K562 (cell line): ENCODE data around the gene ADAM30. TPM values are rescaled to one million over a fixed set of nuclear protein-coding genes. Genes with fewer than 3 reads are reported as not detected.

Source experiments
- ATAC-seq: fragments of 200-7000 bp; cut with Tn5 transposase; 3 replicates; pipeline ENCODE4 v1.9.1; 2020; ENCODE audit warnings: moderate library complexity
- BruUV-seq: library from RNA; stranded (reverse); fragments of 400-500 nt; replicated peaks from 2 replicates; lab custom pipeline; 2021; lab: Mats Ljungman, UMichigan
- CTCF ChIA-PET: fragments of 300-600 bp; formaldehyde crosslinking; extraction: SDS; loops from one replicate; lab custom pipeline; 2021; ENCODE audit warnings: low intra/inter-chr PET ratio; lab: Yijun Ruan, JAX
- POLR2A ChIA-PET: fragments of 300-600, 350-650 bp; sonication (Branson Sonifier 250); formaldehyde crosslinking; extraction: SDS; loops from one replicate; lab custom pipeline; 2021; ENCODE audit warnings: antibody characterized with exemption, inconsistent platforms; lab: Yijun Ruan, JAX
- DNase-seq, 4 experiments: peaks; one replicate each; pipeline versions ENCODE4 v3.0.0 to v3.0.0-alpha.2; 2011 to 2018; ENCODE audit warnings: low spot score in 3 of 4, mixed read lengths in 3 of 4; ENCODE audit errors: extremely low read depth in 1 of 4
- FAIRE-seq: peaks from 2 replicates; lab custom pipeline; 2011; peaks lifted over from hg19 to GRCh38; lab: Jason Lieb, UNC
- H2AFZ ChIP-seq: 2 replicates; pipeline ENCODE4 v1.6.0; 2011; ENCODE audit warnings: low read depth, low read length, control low read depth, inconsistent platforms
- H3K27ac ChIP-seq: fragments of 200-600 bp; 3 replicates; pipeline ENCODE4 v1.8.0; 2011; ENCODE audit warnings: low read depth, mild to moderate bottlenecking, control low read depth, inconsistent platforms, low read length, moderate library complexity, mixed read lengths; ENCODE audit errors: extremely low read depth
- H3K27me3 ChIP-seq, 2 experiments: fragments of 300-600 bp in 1 of 2; 2 replicates in 1 of 2; 3 replicates in 1 of 2; pipeline versions ENCODE4 v1.6.0 to v1.8.0; 2011; ENCODE audit warnings: inconsistent platforms in 2 of 2, low read length in 2 of 2, mild to moderate bottlenecking in 1 of 2, mixed read lengths in 1 of 2, moderate library complexity in 1 of 2; ENCODE audit not compliant: control insufficient read depth in 2 of 2, insufficient read depth in 2 of 2
- H3K36me3 ChIP-seq: fragments of 300-600 bp; 3 replicates; pipeline ENCODE4 v1.8.0; 2011; ENCODE audit warnings: mild to moderate bottlenecking, low read length, inconsistent platforms; ENCODE audit not compliant: control insufficient read depth, insufficient read depth
- H3K4me1 ChIP-seq, 2 experiments: fragments of 200-600 bp in 1 of 2; replicated peaks in 1 of 2; 2 replicates in 1 of 2; 3 replicates in 1 of 2; pipeline versions ENCODE4 v1.5.1 to v1.8.0; 2011; ENCODE audit warnings: inconsistent platforms in 2 of 2, low read length in 2 of 2, mild to moderate bottlenecking in 1 of 2, mixed read lengths in 1 of 2, moderate library complexity in 1 of 2; ENCODE audit not compliant: control insufficient read depth in 2 of 2, insufficient read depth in 2 of 2
- H3K4me2 ChIP-seq: 2 replicates; pipeline ENCODE4 v1.6.1; 2011; ENCODE audit warnings: low read length, control low read depth, inconsistent platforms, mixed read lengths; ENCODE audit not compliant: insufficient read depth
- H3K4me3 ChIP-seq: fragments of 200-600 bp; sonication (generic), shearing (Covaris generic); 2 replicates; pipeline ENCODE4 v1.5.1; 2016; ENCODE audit warnings: control low read depth, inconsistent platforms
- H3K79me2 ChIP-seq: fragments of 200-600 bp; 3 replicates; pipeline ENCODE4 v1.8.0; 2011; ENCODE audit warnings: low read length, inconsistent platforms; ENCODE audit not compliant: control insufficient read depth, insufficient read depth
- H3K9ac ChIP-seq, 2 experiments: 2 replicates each; pipeline versions ENCODE4 v1.6.0 to v1.6.1; 2011; ENCODE audit warnings: low read depth in 2 of 2, low read length in 2 of 2, control low read depth in 1 of 2, inconsistent platforms in 1 of 2, mild to moderate bottlenecking in 1 of 2, mixed read lengths in 1 of 2; ENCODE audit not compliant: insufficient read depth in 1 of 2
- H3K9me1 ChIP-seq: one replicate; pipeline ENCODE4 v1.6.0; 2011; ENCODE audit warnings: inconsistent platforms, mild to moderate bottlenecking, low read length, moderate library complexity; ENCODE audit not compliant: control insufficient read depth, insufficient read depth
- H3K9me3 ChIP-seq: replicated peaks from 2 replicates; pipeline ENCODE4 v1.5.1; 2011; ENCODE audit warnings: low read depth, low read length, inconsistent platforms; ENCODE audit not compliant: control insufficient read depth, insufficient read depth
- H4K20me1 ChIP-seq: replicated peaks from 2 replicates; pipeline ENCODE4 v1.6.1; 2011; ENCODE audit warnings: low read length, inconsistent platforms, mixed read lengths; ENCODE audit not compliant: control insufficient read depth, insufficient read depth
- GATA2 ChIP-seq: sonication (generic); formaldehyde crosslinking; IDR thresholded peaks from 2 replicates; pipeline ENCODE4 v1.4.0; 2020; ENCODE audit warnings: mild to moderate bottlenecking, missing genetic modification reagents
- GTF2F1 ChIP-seq: IDR thresholded peaks from 2 replicates; pipeline ENCODE4 v1.6.1; 2011; ENCODE audit warnings: low read depth, low read length, improper control_type of control experiment
- MAFK ChIP-seq: IDR thresholded peaks from 2 replicates; pipeline ENCODE4 v1.6.1; 2011; ENCODE audit warnings: low read length, improper control_type of control experiment
- RHOXF2B ChIP-seq: fragments of 250-450 bp; sonication (Bioruptor Pico); conservative IDR thresholded peaks from 2 replicates; pipeline ENCODE4 v1.5.1; 2021
- TAF9B ChIP-seq: fragments of 450-650 bp; IDR thresholded peaks from 2 replicates; pipeline ENCODE4 v1.6.1; 2018; ENCODE audit warnings: mild to moderate bottlenecking; ENCODE audit not compliant: partially characterized antibody
- TAL1 ChIP-seq: fragments of 450-650 bp; IDR thresholded peaks from 2 replicates; pipeline ENCODE4 v1.6.1; 2016; ENCODE audit warnings: mild to moderate bottlenecking
- WGBS: fragments of 100-300 bp; shearing (Covaris generic); methylation state at CpG from one replicate; pipeline ENCODE4 v1.1.6; 2016; ENCODE audit warnings: low coverage, mixed read lengths; ENCODE audit not compliant: insufficient coverage; ENCODE audit errors: missing lambda C conversion rate; 5-methylcytosine and 5-hydroxymethylcytosine counted together
- in situ Hi-C: fragments of 300-500 bp; cut with MboI; formaldehyde crosslinking; loops from 4 replicates; pipeline ENCODE4 v1.15.0; 2018; ENCODE audit warnings: inconsistent platforms, mixed read lengths
- intact Hi-C: fragments of 100-400 bp; cut with micrococcal nuclease; formaldehyde crosslinking; loops from 2 replicates; pipeline ENCODE4 v1.14.2; 2022
- polyA plus RNA-seq, 8 experiments: library from polyadenylated mRNA; depleted of rRNA in 4 of 8; stranded (reverse) in 5 of 8; unstranded in 3 of 8; fragments of >200 nt; fragmentation: Nextera tagmentation in 2 of 8; fragmentation: Illumina TruSeq in 1 of 8; extraction: Ambion mirVana in 2 of 8; extraction: Trizol in 1 of 8; gene quantifications; 2 replicates each; pipeline versions ENCODE4 v1.2.1 to v1.2.3, GENCODE V29; 2011 to 2014; ENCODE audit warnings: inconsistent platforms in 1 of 8, missing spikeins in 1 of 8
- total RNA-seq, 7 experiments: library from RNA; depleted of rRNA in 6 of 7; stranded (reverse); fragments of >200 nt in 6 of 7; fragmentation: Illumina TruSeq in 2 of 7; extraction: Trizol in 2 of 7; gene quantifications; 2 replicates each; pipeline versions ENCODE4 v1.2.1 to v1.2.3, GENCODE V29; 2011 to 2021; ENCODE audit warnings: low replicate concordance in 1 of 7
- TF ChIP-seq, protein P1 (sequence below), 3 experiments: IDR thresholded peaks in 2 of 3; conservative IDR thresholded peaks in 1 of 3; 2 replicates each; pipeline ENCODE4 v1.5.1; 2011 to 2012; ENCODE audit warnings: low read length in 3 of 3, mild to moderate bottlenecking in 3 of 3, control low read depth in 2 of 3, improper control_type of control experiment in 1 of 3, inconsistent platforms in 1 of 3, low read depth in 1 of 3, mixed read lengths in 1 of 3, moderate library complexity in 1 of 3; ENCODE audit not compliant: insufficient read depth in 2 of 3

Gene ADAM30
- total and polyA plus RNA-seq, 9 of the 15 experiments (the other 6 are each of a cell fraction or from before 2014, with no cell fraction given), result not detected

GRCh38 chr1:119861547-119861946 lies 34.8 kb downstream of the ADAM30 start:
- Histone ChIP-seq H3K9me3 (no peaks in the 10 kb centered on the region), H3K4me1 (peaks cover 0 to 26% of the 10 kb centered on the region in 2 experiments; a peak in 4 of 5 replicates), H3K4me3 (no peak overlapping the region), H3K27me3 (no peaks in the 10 kb centered on the region), H3K9me1 (no peaks in the 10 kb centered on the region), H3K79me2 (no peaks in the 10 kb centered on the region), H3K27ac (no peak overlapping the region), H3K36me3 (no peaks in the 10 kb centered on the region), H4K20me1 (no peaks in the 10 kb centered on the region), H3K4me2 (no peak overlapping the region), H3K9ac (no peak overlapping the region), H2AFZ (no peak overlapping the region)
- BruUV-seq, result no TSS peak
- no peak for ATAC-seq
- TF ChIP-seq RHOXF2B (CRISPR knock-in tag), result no peak
- TF ChIP-seq TAL1, result no peak
- no peak for TF ChIP-seq GTF2F1
- no peak for TF ChIP-seq TAF9B
- TF ChIP-seq, protein P1, sequence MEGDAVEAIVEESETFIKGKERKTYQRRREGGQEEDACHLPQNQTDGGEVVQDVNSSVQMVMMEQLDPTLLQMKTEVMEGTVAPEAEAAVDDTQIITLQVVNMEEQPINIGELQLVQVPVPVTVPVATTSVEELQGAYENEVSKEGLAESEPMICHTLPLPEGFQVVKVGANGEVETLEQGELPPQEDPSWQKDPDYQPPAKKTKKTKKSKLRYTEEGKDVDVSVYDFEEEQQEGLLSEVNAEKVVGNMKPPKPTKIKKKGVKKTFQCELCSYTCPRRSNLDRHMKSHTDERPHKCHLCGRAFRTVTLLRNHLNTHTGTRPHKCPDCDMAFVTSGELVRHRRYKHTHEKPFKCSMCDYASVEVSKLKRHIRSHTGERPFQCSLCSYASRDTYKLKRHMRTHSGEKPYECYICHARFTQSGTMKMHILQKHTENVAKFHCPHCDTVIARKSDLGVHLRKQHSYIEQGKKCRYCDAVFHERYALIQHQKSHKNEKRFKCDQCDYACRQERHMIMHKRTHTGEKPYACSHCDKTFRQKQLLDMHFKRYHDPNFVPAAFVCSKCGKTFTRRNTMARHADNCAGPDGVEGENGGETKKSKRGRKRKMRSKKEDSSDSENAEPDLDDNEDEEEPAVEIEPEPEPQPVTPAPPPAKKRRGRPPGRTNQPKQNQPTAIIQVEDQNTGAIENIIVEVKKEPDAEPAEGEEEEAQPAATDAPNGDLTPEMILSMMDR (IDR thresholded peaks at IDR 0.05 in 2 of 3, conservative IDR thresholded peaks at IDR 0.05 in 1 of 3; ENCODE audit: insufficient read depth in 2 of 3, low read depth in 1 of 3, low read length in 3 of 3), result no peak
- TF ChIP-seq MAFK, result no peak
- no peak for TF ChIP-seq GATA2
- DNase-seq, result no peak
- 71% methylated on average over 2 of the region's 2 CpGs for WGBS
- intact Hi-C loops, result loop anchor here (2.0 kb wide), 1 partner anchor 15 kb away; no protein-coding TSS in a partner anchor
- ChIA-PET CTCF (no interaction called here), POLR2A (interaction anchor here (0.7 kb wide), 1 partner anchor 167 kb away, joined by 3 read pairs; no protein-coding TSS in a partner anchor)
- no peak for FAIRE-seq
- in situ Hi-C loops, result no loop called here
